GM21447 (cell line): Measurements from ENCODE around the gene STUB1.
"Not testable (repeated sequence)": the region's sequence is repeated elsewhere in the genome, so short reads cannot be mapped to it uniquely, and the experiment has no call there.

Experiments
- ATAC-seq: cut with Tn5 transposase; IDR thresholded peaks from one replicate; pipeline ENCODE4 v1.9.1; 2021; ENCODE audit not compliant: unreplicated experiment

Gene STUB1

GRCh38 chr16:711084-711483 lies 30.9 kb downstream of the STUB1 start:
- no peak for ATAC-seq

- no peak for ATAC-seq
These were observed 31.5 kb downstream of the STUB1 start for GRCh38 chr16:711548-712320.

GRCh38 chr16:712740-713250 lies 32.6 kb downstream of the STUB1 start:
- ATAC-seq, result not testable (repeated sequence)

GRCh38 chr16:714079-714478 lies 33.9 kb downstream of the STUB1 start:
- no peak for ATAC-seq

GRCh38 chr16:714558-715476 lies 34.6 kb downstream of the STUB1 start, which contains the start of gene METRN:
TSS of gene METRN (plus strand) at chr16:715118. CDS start at chr16:715290, 172 bp downstream.
- peak; percentile 67 for ATAC-seq

GRCh38 chr16:715477-716199 lies 35.4 kb downstream of the STUB1 start:
- no peak for ATAC-seq

- ATAC-seq, result no peak
These were observed 36.0 kb downstream of the STUB1 start for GRCh38 chr16:716200-716568.

GRCh38 chr16:716768-717325 lies 36.6 kb downstream of the STUB1 start:
- no peak for ATAC-seq

- ATAC-seq, result no peak
These were observed 37.4 kb downstream of the STUB1 start for GRCh38 chr16:717450-718245.

GRCh38 chr16:718389-718788 lies 38.2 kb downstream of the STUB1 start:
- no peak for ATAC-seq

GRCh38 chr16:718922-719321 lies 38.7 kb downstream of the STUB1 start:
- no peak for ATAC-seq

GRCh38 chr16:719815-720446 lies 39.7 kb downstream of the STUB1 start:
- ATAC-seq, result no peak

GRCh38 chr16:720447-720989 lies 40.3 kb downstream of the STUB1 start:
- ATAC-seq, result peak; percentile 29

GRCh38 chr16:720990-721764 lies 41.0 kb downstream of the STUB1 start, which contains the start of gene ANTKMT:
TSS of gene ANTKMT (plus strand) at chr16:721146. CDS start at chr16:721275, 129 bp downstream.
- peak; percentile 56 for ATAC-seq

GRCh38 chr16:721765-722540 lies 41.7 kb downstream of the STUB1 start:
- ATAC-seq, result no peak

- no peak for ATAC-seq
These were observed 42.8 kb downstream of the STUB1 start for GRCh38 chr16:722835-723633.

- ATAC-seq, result no peak
These were observed 43.5 kb downstream of the STUB1 start for GRCh38 chr16:723695-724094.
